Subcutaneous adipose tissue (tissue), 4 donors: ENCODE results near the gene PEX26. TPM values are rescaled to one million over a fixed set of nuclear protein-coding genes. Genes with fewer than 3 reads are reported as not detected.

ENCODE experiments used
- total RNA-seq, 4 donors: library from RNA; depleted of rRNA; stranded (reverse); fragments of >200 nt; gene quantifications; one replicate each; pipeline ENCODE4 v1.1.0, GENCODE V29; 2016
- TF ChIP-seq, protein P1 (sequence below): fragments of 450-650 bp; IDR thresholded peaks from one replicate; pipeline ENCODE4 v1.5.1; 2016; ENCODE audit warnings: low read depth, mild to moderate bottlenecking, control low read depth, antibody characterized with exemption, moderate library complexity

The PEX26 gene
- total RNA-seq, 4 donors from 2014 or later, result 17.5 to 29.0 (median 23.8) TPM

DNA sequence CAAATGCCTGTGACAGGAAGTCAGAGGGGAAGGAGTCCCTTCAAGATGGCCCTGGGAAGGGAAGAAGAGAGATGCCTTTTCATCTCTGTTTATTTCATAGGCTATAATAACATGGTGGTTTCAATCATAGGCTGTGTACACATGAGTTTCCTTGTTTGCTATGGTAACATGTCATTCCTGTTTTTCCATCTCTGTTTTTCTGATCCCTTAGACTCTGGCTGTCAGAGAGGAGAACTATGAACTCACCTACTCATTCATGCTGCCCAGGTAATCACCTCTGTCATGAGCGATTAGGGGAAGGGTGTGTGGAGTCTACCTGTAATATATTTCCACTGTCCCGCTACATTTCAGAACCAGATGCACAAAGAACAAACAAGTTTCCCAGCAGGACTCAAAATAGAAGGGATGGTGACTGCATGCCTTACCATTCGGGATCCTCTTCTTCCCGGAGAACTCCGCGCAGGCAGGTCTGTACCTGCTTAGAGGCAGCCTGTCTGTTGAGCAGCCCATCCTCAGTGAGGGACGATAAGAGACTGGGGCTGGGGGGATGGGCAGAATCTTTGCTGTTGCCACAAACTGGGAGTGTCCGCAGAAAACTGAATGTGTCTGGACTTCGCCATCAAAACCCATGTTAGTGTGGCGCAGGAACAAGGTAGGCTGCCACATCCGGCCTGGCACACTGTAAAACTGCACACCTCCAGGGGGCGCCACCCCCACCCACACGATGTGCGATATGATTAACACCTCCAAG lies 7.1 kb upstream of the PEX26 start:
- TF ChIP-seq, protein P1, sequence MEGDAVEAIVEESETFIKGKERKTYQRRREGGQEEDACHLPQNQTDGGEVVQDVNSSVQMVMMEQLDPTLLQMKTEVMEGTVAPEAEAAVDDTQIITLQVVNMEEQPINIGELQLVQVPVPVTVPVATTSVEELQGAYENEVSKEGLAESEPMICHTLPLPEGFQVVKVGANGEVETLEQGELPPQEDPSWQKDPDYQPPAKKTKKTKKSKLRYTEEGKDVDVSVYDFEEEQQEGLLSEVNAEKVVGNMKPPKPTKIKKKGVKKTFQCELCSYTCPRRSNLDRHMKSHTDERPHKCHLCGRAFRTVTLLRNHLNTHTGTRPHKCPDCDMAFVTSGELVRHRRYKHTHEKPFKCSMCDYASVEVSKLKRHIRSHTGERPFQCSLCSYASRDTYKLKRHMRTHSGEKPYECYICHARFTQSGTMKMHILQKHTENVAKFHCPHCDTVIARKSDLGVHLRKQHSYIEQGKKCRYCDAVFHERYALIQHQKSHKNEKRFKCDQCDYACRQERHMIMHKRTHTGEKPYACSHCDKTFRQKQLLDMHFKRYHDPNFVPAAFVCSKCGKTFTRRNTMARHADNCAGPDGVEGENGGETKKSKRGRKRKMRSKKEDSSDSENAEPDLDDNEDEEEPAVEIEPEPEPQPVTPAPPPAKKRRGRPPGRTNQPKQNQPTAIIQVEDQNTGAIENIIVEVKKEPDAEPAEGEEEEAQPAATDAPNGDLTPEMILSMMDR, result no peak

DNA sequence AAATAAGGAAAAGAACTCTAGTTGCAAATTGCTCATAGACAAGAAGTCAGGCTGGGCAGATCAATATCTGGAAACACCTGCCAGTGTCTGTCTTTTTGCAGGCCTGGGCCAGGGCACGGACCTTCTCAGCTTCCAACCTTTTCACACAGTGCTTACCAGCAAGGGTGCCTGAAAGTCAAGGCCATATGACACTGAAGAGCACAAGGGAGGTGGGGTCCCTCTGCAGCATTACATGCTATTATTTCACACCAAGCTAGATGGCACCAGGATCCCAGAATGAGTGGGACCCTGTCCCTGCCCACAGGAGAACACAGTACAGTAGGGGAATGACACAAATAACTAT lies 5.9 kb upstream of the PEX26 start:
- TF ChIP-seq, protein P1, result no peak

DNA sequence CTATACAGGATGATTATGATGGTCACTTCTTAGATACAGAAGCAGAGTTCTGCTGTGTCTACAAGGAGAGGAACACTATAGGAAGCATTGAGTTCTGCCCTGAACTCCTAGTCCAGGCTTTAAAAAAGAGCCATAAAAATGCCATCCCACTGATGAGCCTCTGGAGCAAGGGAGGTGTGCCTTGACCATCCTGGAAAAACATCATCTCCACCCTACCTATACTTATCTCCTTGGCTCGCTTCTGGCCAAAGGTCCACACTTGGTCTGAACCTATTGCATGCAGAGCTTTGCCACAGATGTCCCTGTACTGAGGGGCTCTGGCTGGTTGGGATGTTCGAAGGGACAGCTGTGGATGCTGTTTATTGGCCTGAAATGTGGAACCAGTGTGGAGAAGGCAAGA lies 4.3 kb upstream of the PEX26 start:
- TF ChIP-seq, protein P1, result no peak

GRCh38 chr22:18075101-18075719 lies 2.6 kb upstream of the PEX26 start:
- TF ChIP-seq, protein P1, result no peak

- TF ChIP-seq, protein P1, result no peak
These were observed 1.9 kb upstream of the PEX26 start for GRCh38 chr22:18075720-18076497.

- TF ChIP-seq, protein P1, result no peak
These were observed 627 bp upstream of the PEX26 start for GRCh38 chr22:18077087-18077638.
